HepG2 (cell line): ENCODE results near the gene BGN. TPM values are rescaled to one million over a fixed set of nuclear protein-coding genes. Genes with fewer than 3 reads are reported as not detected.

Experiments used
- ATAC-seq: fragments of 200-7000 bp; cut with Tn5 transposase; 3 replicates; pipeline ENCODE4 v1.9.1; 2020; ENCODE audit warnings: mild to moderate bottlenecking, moderate library complexity
- BruUV-seq: library from RNA; stranded (reverse); fragments of 400-500 nt; replicated peaks from 2 replicates; lab custom pipeline; 2021; lab: Mats Ljungman, UMichigan
- CTCF ChIA-PET: fragments of 300-600 bp; formaldehyde crosslinking; extraction: SDS; loops from one replicate; lab custom pipeline; 2021; ENCODE audit warnings: low total read pairs, inconsistent platforms, low intra/inter-chr PET ratio; lab: Yijun Ruan, JAX
- POLR2A ChIA-PET: fragments of 350-600 bp; sonication (Branson Sonifier 250); formaldehyde crosslinking; loops from one replicate; lab custom pipeline; 2020; ENCODE audit warnings: antibody characterized with exemption, inconsistent platforms; lab: Yijun Ruan, JAX
- DNase-seq: peaks from one replicate; pipeline ENCODE4 v3.0.0-alpha.2; 2015; ENCODE audit warnings: low spot score
- FAIRE-seq: peaks from 3 replicates; lab custom pipeline; 2011; peaks lifted over from hg19 to GRCh38; lab: Jason Lieb, UNC
- H2AFZ ChIP-seq: one replicate; pipeline ENCODE4 v1.6.1; 2011; ENCODE audit warnings: low read length, inconsistent platforms
- H3K27ac ChIP-seq: fragments of 300-600 bp; 3 replicates; pipeline ENCODE4 v1.8.0; 2011; ENCODE audit warnings: mixed run types, mild to moderate bottlenecking, mixed read lengths, low read length, inconsistent platforms; ENCODE audit not compliant: insufficient read depth; ENCODE audit errors: extremely low read length
- H3K27me3 ChIP-seq, 2 experiments: fragments of 200-600 bp in 1 of 2; 2 replicates in 1 of 2; 3 replicates in 1 of 2; pipeline versions ENCODE4 v1.6.0 to v1.8.0; 2011; ENCODE audit warnings: low read length in 2 of 2, mild to moderate bottlenecking in 2 of 2, moderate library complexity in 2 of 2, inconsistent platforms in 1 of 2; ENCODE audit not compliant: insufficient read depth in 2 of 2, control insufficient read depth in 1 of 2
- H3K36me3 ChIP-seq, 2 experiments: fragments of 200-600 bp in 1 of 2; replicated peaks in 1 of 2; 2 replicates in 1 of 2; 3 replicates in 1 of 2; pipeline versions ENCODE4 v1.5.1 to v1.8.0; 2011; ENCODE audit warnings: low read length in 2 of 2, inconsistent platforms in 1 of 2; ENCODE audit not compliant: insufficient read depth in 2 of 2, control insufficient read depth in 1 of 2
- H3K4me1 ChIP-seq: 2 replicates; pipeline ENCODE4 v1.5.1; 2012; ENCODE audit warnings: low read length, inconsistent platforms; ENCODE audit not compliant: insufficient read depth
- H3K4me2 ChIP-seq: 2 replicates; pipeline ENCODE4 v1.6.0; 2011; ENCODE audit warnings: low read depth, low read length, inconsistent platforms
- H3K4me3 ChIP-seq, 3 experiments: fragments of 200-600 bp in 1 of 3; sonication (generic), shearing (Covaris generic) in 1 of 3; replicated peaks in 1 of 3; 2 replicates each; pipeline ENCODE4 v1.5.1; 2011 to 2016; ENCODE audit warnings: low read length in 3 of 3, inconsistent platforms in 2 of 3, low read depth in 2 of 3, mild to moderate bottlenecking in 2 of 3, control low read depth in 1 of 3, mixed read lengths in 1 of 3; ENCODE audit not compliant: insufficient read depth in 1 of 3
- H3K79me2 ChIP-seq: one replicate; pipeline ENCODE4 v1.6.1; 2011; ENCODE audit warnings: low read length, inconsistent platforms; ENCODE audit not compliant: insufficient read depth
- H3K9ac ChIP-seq: 2 replicates; pipeline ENCODE4 v1.6.0; 2011; ENCODE audit warnings: mild to moderate bottlenecking, low read depth, low read length, inconsistent platforms; ENCODE audit not compliant: insufficient read depth
- H3K9me3 ChIP-seq: 2 replicates; pipeline ENCODE4 v1.5.1; 2012; ENCODE audit warnings: mild to moderate bottlenecking, low read length
- H4K20me1 ChIP-seq: 2 replicates; pipeline ENCODE4 v1.6.0; 2011; ENCODE audit warnings: inconsistent platforms, mild to moderate bottlenecking, low read length, moderate library complexity; ENCODE audit not compliant: insufficient read depth
- ATF7 ChIP-seq, 2 experiments: fragments of 450-650 bp in 1 of 2; sonication (generic) in 1 of 2; formaldehyde crosslinking in 1 of 2; IDR thresholded peaks; 2 replicates each; pipeline versions ENCODE4 v1.4.0 to v1.6.1; 2016 to 2020; ENCODE audit warnings: antibody characterized with exemption in 1 of 2, mild to moderate bottlenecking in 1 of 2, missing genetic modification reagents in 1 of 2
- DPF2 ChIP-seq: sonication (generic); formaldehyde crosslinking; IDR thresholded peaks from 2 replicates; pipeline ENCODE4 v1.4.0; 2020; ENCODE audit warnings: mild to moderate bottlenecking, low read depth, missing genetic modification reagents, borderline replicate concordance
- KAT8 ChIP-seq: IDR thresholded peaks from 2 replicates; pipeline ENCODE4 v1.6.1; 2016; ENCODE audit warnings: missing genetic modification reagents, missing compliant biosample characterization
- MED8 ChIP-seq: sonication (generic); formaldehyde crosslinking; IDR thresholded peaks from 2 replicates; pipeline ENCODE4 v1.8.1; 2023; ENCODE audit warnings: mild to moderate bottlenecking, missing genetic modification reagents; ENCODE audit not compliant: insufficient replicate concordance
- NR2F2 ChIP-seq: IDR thresholded peaks from 2 replicates; pipeline ENCODE4 v1.6.1; 2012; ENCODE audit warnings: low read depth, inconsistent platforms, borderline replicate concordance
- POLR2G ChIP-seq: fragments of 200-400 bp; formaldehyde crosslinking; IDR thresholded peaks from 2 replicates; pipeline ENCODE4 v1.6.1; 2018; ENCODE audit warnings: mild to moderate bottlenecking, low read depth, low read length, moderate library complexity
- UBTF ChIP-seq: sonication (generic); formaldehyde crosslinking; IDR thresholded peaks from 2 replicates; pipeline ENCODE4 v1.4.0; 2020; ENCODE audit warnings: mild to moderate bottlenecking, missing genetic modification reagents
- ZNF121 ChIP-seq: sonication (generic); formaldehyde crosslinking; IDR thresholded peaks from 2 replicates; pipeline ENCODE4 v1.5.0; 2020; ENCODE audit warnings: mild to moderate bottlenecking, missing genetic modification reagents
- ZNF207 ChIP-seq: fragments of 450-650 bp; IDR thresholded peaks from 2 replicates; pipeline ENCODE4 v1.6.1; 2016; ENCODE audit warnings: antibody characterized with exemption, borderline replicate concordance
- ZNF781 ChIP-seq: sonication (generic); formaldehyde crosslinking; IDR thresholded peaks from 2 replicates; pipeline ENCODE4 v1.5.1; 2020; ENCODE audit warnings: borderline replicate concordance, mild to moderate bottlenecking, missing genetic modification reagents; ENCODE audit errors: not compliant biosample characterization
- WGBS: methylation state at CpG from one replicate; pipeline ENCODE4 v1.1.6; 2017; ENCODE audit warnings: low lambda C conversion rate; 5-methylcytosine and 5-hydroxymethylcytosine counted together
- in situ Hi-C: cut with HindIII; loops from 2 replicates; pipeline ENCODE4 v1.10.0; 2017; ENCODE audit warnings: low pct_unique_long_range_greater_than_20kb; ENCODE audit not compliant: extremely low pct_ligation_motif_present
- intact Hi-C: fragments of 100-400 bp; cut with micrococcal nuclease; formaldehyde crosslinking; loops from one replicate; pipeline ENCODE4 v1.10.0; 2022; ENCODE audit not compliant: unreplicated experiment
- polyA plus RNA-seq, 8 experiments: library from polyadenylated mRNA; depleted of rRNA in 3 of 8; stranded (reverse) in 7 of 8; unstranded in 1 of 8; fragments of >200 nt; fragmentation: Illumina TruSeq in 4 of 8; extraction: Trizol in 4 of 8; gene quantifications; 2 replicates each; pipeline versions ENCODE4 v1.2.1 to v1.2.3, GENCODE V29; 2011 to 2016; ENCODE audit warnings: low read depth in 4 of 8, missing spikeins in 1 of 8, mixed read lengths in 1 of 8; ENCODE audit not compliant: insufficient read depth in 1 of 8
- total RNA-seq, 5 experiments: library from RNA; depleted of rRNA; stranded (reverse); fragments of >200 nt; fragmentation: Illumina TruSeq; extraction: Trizol; gene quantifications; 2 replicates each; pipeline ENCODE4 v1.2.3, GENCODE V29; 2016; ENCODE audit warnings: low read depth in 1 of 5
- TF ChIP-seq, protein P1 (sequence below): sonication (generic); formaldehyde crosslinking; IDR thresholded peaks from 2 replicates; pipeline ENCODE4 v1.5.0; 2020; ENCODE audit warnings: mild to moderate bottlenecking, missing genetic modification reagents
- TF ChIP-seq, protein P2 (sequence below): sonication (generic); formaldehyde crosslinking; IDR thresholded peaks from 2 replicates; pipeline ENCODE4 v1.4.0; 2020; ENCODE audit warnings: missing genetic modification reagents, borderline replicate concordance
- TF ChIP-seq, protein P3 (sequence below): sonication (generic); formaldehyde crosslinking; IDR thresholded peaks from 2 replicates; pipeline ENCODE4 v1.5.1; 2020; ENCODE audit warnings: missing genetic modification reagents, mild to moderate bottlenecking, borderline replicate concordance

The BGN gene
- total and polyA plus RNA-seq, 2 of the 13 experiments (the other 11 are each of a cell fraction or from before 2014, with no cell fraction given): 0.18 to 0.63 TPM

DNA sequence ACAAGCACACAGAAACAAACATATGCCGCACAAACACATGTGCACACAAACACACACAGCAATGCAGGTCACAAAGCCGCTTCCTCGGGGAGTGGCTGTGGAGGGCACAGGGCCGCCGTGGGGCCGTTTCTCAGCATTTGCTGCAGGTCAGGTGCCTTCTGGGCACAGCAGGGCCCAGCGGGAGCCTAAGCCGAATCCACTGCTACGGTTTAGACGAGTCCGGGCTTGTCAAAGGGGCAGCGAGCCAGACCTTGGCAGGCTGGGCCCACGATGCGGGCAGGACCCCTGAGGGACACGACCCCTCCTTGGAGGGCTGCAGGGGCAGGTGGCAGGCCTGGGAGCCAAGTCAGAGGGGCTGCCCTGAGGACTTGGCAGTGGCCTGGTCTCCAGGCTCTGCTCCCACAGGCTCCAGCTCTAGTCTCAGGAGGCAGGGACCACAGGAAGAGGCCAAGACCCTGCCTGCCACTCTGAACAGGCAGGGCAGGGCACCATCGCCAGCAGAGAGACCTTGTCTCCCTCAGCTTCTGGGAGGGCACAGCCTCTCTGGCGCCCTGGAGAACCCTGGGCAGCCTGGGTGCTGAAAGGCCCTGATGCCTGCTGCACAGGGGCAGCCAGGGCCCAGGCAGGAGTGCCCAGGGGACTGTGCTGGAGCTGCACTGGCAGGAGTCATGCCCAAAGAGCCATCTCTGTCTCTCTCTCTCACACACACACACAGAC is 17.2 kb downstream of the BGN start (continued):
- TF ChIP-seq MED8 (no peak), POLR2G (no peak), ZNF121 (CRISPR knock-in tag) (no peak), ZNF207 (no peak), ZNF781 (CRISPR knock-in tag) (no peak)
- TF ChIP-seq, protein P1, sequence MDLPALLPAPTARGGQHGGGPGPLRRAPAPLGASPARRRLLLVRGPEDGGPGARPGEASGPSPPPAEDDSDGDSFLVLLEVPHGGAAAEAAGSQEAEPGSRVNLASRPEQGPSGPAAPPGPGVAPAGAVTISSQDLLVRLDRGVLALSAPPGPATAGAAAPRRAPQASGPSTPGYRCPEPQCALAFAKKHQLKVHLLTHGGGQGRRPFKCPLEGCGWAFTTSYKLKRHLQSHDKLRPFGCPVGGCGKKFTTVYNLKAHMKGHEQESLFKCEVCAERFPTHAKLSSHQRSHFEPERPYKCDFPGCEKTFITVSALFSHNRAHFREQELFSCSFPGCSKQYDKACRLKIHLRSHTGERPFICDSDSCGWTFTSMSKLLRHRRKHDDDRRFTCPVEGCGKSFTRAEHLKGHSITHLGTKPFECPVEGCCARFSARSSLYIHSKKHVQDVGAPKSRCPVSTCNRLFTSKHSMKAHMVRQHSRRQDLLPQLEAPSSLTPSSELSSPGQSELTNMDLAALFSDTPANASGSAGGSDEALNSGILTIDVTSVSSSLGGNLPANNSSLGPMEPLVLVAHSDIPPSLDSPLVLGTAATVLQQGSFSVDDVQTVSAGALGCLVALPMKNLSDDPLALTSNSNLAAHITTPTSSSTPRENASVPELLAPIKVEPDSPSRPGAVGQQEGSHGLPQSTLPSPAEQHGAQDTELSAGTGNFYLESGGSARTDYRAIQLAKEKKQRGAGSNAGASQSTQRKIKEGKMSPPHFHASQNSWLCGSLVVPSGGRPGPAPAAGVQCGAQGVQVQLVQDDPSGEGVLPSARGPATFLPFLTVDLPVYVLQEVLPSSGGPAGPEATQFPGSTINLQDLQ (CRISPR knock-in tag): no peak
- TF ChIP-seq, protein P2, sequence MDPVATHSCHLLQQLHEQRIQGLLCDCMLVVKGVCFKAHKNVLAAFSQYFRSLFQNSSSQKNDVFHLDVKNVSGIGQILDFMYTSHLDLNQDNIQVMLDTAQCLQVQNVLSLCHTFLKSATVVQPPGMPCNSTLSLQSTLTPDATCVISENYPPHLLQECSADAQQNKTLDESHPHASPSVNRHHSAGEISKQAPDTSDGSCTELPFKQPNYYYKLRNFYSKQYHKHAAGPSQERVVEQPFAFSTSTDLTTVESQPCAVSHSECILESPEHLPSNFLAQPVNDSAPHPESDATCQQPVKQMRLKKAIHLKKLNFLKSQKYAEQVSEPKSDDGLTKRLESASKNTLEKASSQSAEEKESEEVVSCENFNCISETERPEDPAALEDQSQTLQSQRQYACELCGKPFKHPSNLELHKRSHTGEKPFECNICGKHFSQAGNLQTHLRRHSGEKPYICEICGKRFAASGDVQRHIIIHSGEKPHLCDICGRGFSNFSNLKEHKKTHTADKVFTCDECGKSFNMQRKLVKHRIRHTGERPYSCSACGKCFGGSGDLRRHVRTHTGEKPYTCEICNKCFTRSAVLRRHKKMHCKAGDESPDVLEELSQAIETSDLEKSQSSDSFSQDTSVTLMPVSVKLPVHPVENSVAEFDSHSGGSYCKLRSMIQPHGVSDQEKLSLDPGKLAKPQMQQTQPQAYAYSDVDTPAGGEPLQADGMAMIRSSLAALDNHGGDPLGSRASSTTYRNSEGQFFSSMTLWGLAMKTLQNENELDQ (CRISPR knock-in tag): no peak

- Histone ChIP-seq H4K20me1 (no peaks in the 10 kb centered on the region), H3K4me2 (no peak overlapping the region), H3K79me2 (no peaks in the 10 kb centered on the region), H3K9ac (no peak overlapping the region), H3K36me3 (no peaks in the 10 kb centered on the region), H2AFZ (no peak overlapping the region), H3K9me3 (no peaks in the 10 kb centered on the region), H3K4me3 (no peak overlapping the region), H3K27ac (no peak overlapping the region), H3K4me1 (no peaks in the 10 kb centered on the region), H3K27me3 (0 out of 5 replicates have a peak, but pooled peaks cover 0 to 5% of the 10 kb centered on the region in 2 experiments)
- DNase-seq: no peak
- no peak for ATAC-seq
- no peak for TF ChIP-seq ATF7 (IDR thresholded peaks at IDR 0.05)
- TF ChIP-seq ATF7 (CRISPR knock-in tag; IDR thresholded peaks at IDR 0.05): no peak
- no peak for TF ChIP-seq NR2F2
- no peak for TF ChIP-seq DPF2 (CRISPR knock-in tag)
- TF ChIP-seq, protein P3, sequence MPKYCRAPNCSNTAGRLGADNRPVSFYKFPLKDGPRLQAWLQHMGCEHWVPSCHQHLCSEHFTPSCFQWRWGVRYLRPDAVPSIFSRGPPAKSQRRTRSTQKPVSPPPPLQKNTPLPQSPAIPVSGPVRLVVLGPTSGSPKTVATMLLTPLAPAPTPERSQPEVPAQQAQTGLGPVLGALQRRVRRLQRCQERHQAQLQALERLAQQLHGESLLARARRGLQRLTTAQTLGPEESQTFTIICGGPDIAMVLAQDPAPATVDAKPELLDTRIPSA: no peak
- TF ChIP-seq KAT8 (CRISPR knock-in tag): no peak
- no peak for TF ChIP-seq UBTF
- WGBS: 43% methylated on average over 3 of the region's 3 CpGs
- intact Hi-C loops: no loop called here
- POLR2A ChIA-PET: no interaction called here
- CTCF ChIA-PET: no interaction called here
- FAIRE-seq: no peak
- in situ Hi-C loops: no loop called here
- no TSS peak for BruUV-seq
Measured at GRCh38 chrX:153512501-153512893, 17.7 kb downstream of the BGN start.
